HepG2 (cell line): ENCODE measurements around the gene LGI4. TPM values are rescaled to one million over a fixed set of nuclear protein-coding genes. Genes with fewer than 3 reads are reported as not detected.

Source experiments
- ATAC-seq: fragments of 200-7000 bp; cut with Tn5 transposase; 3 replicates; pipeline ENCODE4 v1.9.1; 2020; ENCODE audit warnings: mild to moderate bottlenecking, moderate library complexity
- BruUV-seq: library from RNA; stranded (reverse); fragments of 400-500 nt; replicated peaks from 2 replicates; lab custom pipeline; 2021; lab: Mats Ljungman, UMichigan
- CTCF ChIA-PET: fragments of 300-600 bp; formaldehyde crosslinking; extraction: SDS; loops from one replicate; lab custom pipeline; 2021; ENCODE audit warnings: low total read pairs, inconsistent platforms, low intra/inter-chr PET ratio; lab: Yijun Ruan, JAX
- POLR2A ChIA-PET: fragments of 350-600 bp; sonication (Branson Sonifier 250); formaldehyde crosslinking; loops from one replicate; lab custom pipeline; 2020; ENCODE audit warnings: antibody characterized with exemption, inconsistent platforms; lab: Yijun Ruan, JAX
- DNase-seq: peaks from one replicate; pipeline ENCODE4 v3.0.0-alpha.2; 2015; ENCODE audit warnings: low spot score
- FAIRE-seq: peaks from 3 replicates; lab custom pipeline; 2011; peaks lifted over from hg19 to GRCh38; lab: Jason Lieb, UNC
- H2AFZ ChIP-seq: one replicate; pipeline ENCODE4 v1.6.1; 2011; ENCODE audit warnings: low read length, inconsistent platforms
- H3K27ac ChIP-seq: fragments of 300-600 bp; 3 replicates; pipeline ENCODE4 v1.8.0; 2011; ENCODE audit warnings: mixed run types, mild to moderate bottlenecking, mixed read lengths, low read length, inconsistent platforms; ENCODE audit not compliant: insufficient read depth; ENCODE audit errors: extremely low read length
- H3K27me3 ChIP-seq, 2 experiments: fragments of 200-600 bp in 1 of 2; 2 replicates in 1 of 2; 3 replicates in 1 of 2; pipeline versions ENCODE4 v1.6.0 to v1.8.0; 2011; ENCODE audit warnings: low read length in 2 of 2, mild to moderate bottlenecking in 2 of 2, moderate library complexity in 2 of 2, inconsistent platforms in 1 of 2; ENCODE audit not compliant: insufficient read depth in 2 of 2, control insufficient read depth in 1 of 2
- H3K36me3 ChIP-seq, 2 experiments: fragments of 200-600 bp in 1 of 2; replicated peaks in 1 of 2; 2 replicates in 1 of 2; 3 replicates in 1 of 2; pipeline versions ENCODE4 v1.5.1 to v1.8.0; 2011; ENCODE audit warnings: low read length in 2 of 2, inconsistent platforms in 1 of 2; ENCODE audit not compliant: insufficient read depth in 2 of 2, control insufficient read depth in 1 of 2
- H3K4me1 ChIP-seq: 2 replicates; pipeline ENCODE4 v1.5.1; 2012; ENCODE audit warnings: low read length, inconsistent platforms; ENCODE audit not compliant: insufficient read depth
- H3K4me2 ChIP-seq: 2 replicates; pipeline ENCODE4 v1.6.0; 2011; ENCODE audit warnings: low read depth, low read length, inconsistent platforms
- H3K4me3 ChIP-seq, 3 experiments: fragments of 200-600 bp in 1 of 3; sonication (generic), shearing (Covaris generic) in 1 of 3; replicated peaks in 1 of 3; 2 replicates each; pipeline ENCODE4 v1.5.1; 2011 to 2016; ENCODE audit warnings: low read length in 3 of 3, inconsistent platforms in 2 of 3, low read depth in 2 of 3, mild to moderate bottlenecking in 2 of 3, control low read depth in 1 of 3, mixed read lengths in 1 of 3; ENCODE audit not compliant: insufficient read depth in 1 of 3
- H3K79me2 ChIP-seq: one replicate; pipeline ENCODE4 v1.6.1; 2011; ENCODE audit warnings: low read length, inconsistent platforms; ENCODE audit not compliant: insufficient read depth
- H3K9ac ChIP-seq: 2 replicates; pipeline ENCODE4 v1.6.0; 2011; ENCODE audit warnings: mild to moderate bottlenecking, low read depth, low read length, inconsistent platforms; ENCODE audit not compliant: insufficient read depth
- H3K9me3 ChIP-seq: 2 replicates; pipeline ENCODE4 v1.5.1; 2012; ENCODE audit warnings: mild to moderate bottlenecking, low read length
- H4K20me1 ChIP-seq: 2 replicates; pipeline ENCODE4 v1.6.0; 2011; ENCODE audit warnings: inconsistent platforms, mild to moderate bottlenecking, low read length, moderate library complexity; ENCODE audit not compliant: insufficient read depth
- ATM ChIP-seq: fragments of 450-650 bp; IDR thresholded peaks from 2 replicates; pipeline ENCODE4 v1.7.1; 2017; ENCODE audit warnings: mild to moderate bottlenecking, borderline replicate concordance
- HMG20B ChIP-seq: conservative IDR thresholded peaks from 2 replicates; pipeline ENCODE4 v1.6.1; 2016; ENCODE audit warnings: missing genetic modification reagents, missing compliant biosample characterization
- IKZF4 ChIP-seq: sonication (generic); formaldehyde crosslinking; IDR thresholded peaks from 2 replicates; pipeline ENCODE4 v1.5.1; 2020; ENCODE audit warnings: borderline replicate concordance, mild to moderate bottlenecking, low read depth, missing genetic modification reagents; ENCODE audit errors: not compliant biosample characterization
- KLF16 ChIP-seq, 2 experiments: sonication (generic) in 1 of 2; formaldehyde crosslinking in 1 of 2; IDR thresholded peaks; 2 replicates each; pipeline versions ENCODE4 v1.6.1 to v1.8.0; 2016 to 2023; ENCODE audit warnings: missing genetic modification reagents in 2 of 2, missing compliant biosample characterization in 1 of 2
- NKX3-1 ChIP-seq: sonication (generic); formaldehyde crosslinking; IDR thresholded peaks from 2 replicates; pipeline ENCODE4 v1.5.0; 2020; ENCODE audit warnings: missing genetic modification reagents
- POLR2AphosphoS2 ChIP-seq: IDR thresholded peaks from 2 replicates; pipeline ENCODE4 v1.6.1; 2011; ENCODE audit warnings: low read depth, low read length, improper control_type of control experiment
- RFX1 ChIP-seq: fragments of 450-650 bp; IDR thresholded peaks from 2 replicates; pipeline ENCODE4 v1.6.1; 2017
- RFX3 ChIP-seq: IDR thresholded peaks from 2 replicates; pipeline ENCODE4 v1.6.1; 2016; ENCODE audit warnings: missing biosample characterization, missing genetic modification reagents
- TOPORS ChIP-seq: sonication (generic); formaldehyde crosslinking; IDR thresholded peaks from 2 replicates; pipeline ENCODE4 v1.8.0; 2023; ENCODE audit warnings: mild to moderate bottlenecking, missing genetic modification reagents
- ZNF260 ChIP-seq: sonication (generic); formaldehyde crosslinking; IDR thresholded peaks from 2 replicates; pipeline ENCODE4 v1.4.0; 2020; ENCODE audit warnings: missing genetic modification reagents, low read depth, mild to moderate bottlenecking, borderline replicate concordance
- ZNF34 ChIP-seq: sonication (generic); formaldehyde crosslinking; IDR thresholded peaks from 2 replicates; pipeline ENCODE4 v1.4.0; 2020; ENCODE audit warnings: mild to moderate bottlenecking, missing genetic modification reagents, borderline replicate concordance
- ZNF629 ChIP-seq: sonication (generic); formaldehyde crosslinking; conservative IDR thresholded peaks from 2 replicates; pipeline ENCODE4 v1.5.0; 2020; ENCODE audit warnings: missing genetic modification reagents
- ZNF839 ChIP-seq: sonication (generic); formaldehyde crosslinking; IDR thresholded peaks from 2 replicates; pipeline ENCODE4 v1.4.0; 2020; ENCODE audit warnings: missing genetic modification reagents, mild to moderate bottlenecking, borderline replicate concordance
- WGBS: methylation state at CpG from one replicate; pipeline ENCODE4 v1.1.6; 2017; ENCODE audit warnings: low lambda C conversion rate; 5-methylcytosine and 5-hydroxymethylcytosine counted together
- in situ Hi-C: cut with HindIII; loops from 2 replicates; pipeline ENCODE4 v1.10.0; 2017; ENCODE audit warnings: low pct_unique_long_range_greater_than_20kb; ENCODE audit not compliant: extremely low pct_ligation_motif_present
- intact Hi-C: fragments of 100-400 bp; cut with micrococcal nuclease; formaldehyde crosslinking; loops from one replicate; pipeline ENCODE4 v1.10.0; 2022; ENCODE audit not compliant: unreplicated experiment
- polyA plus RNA-seq, 8 experiments: library from polyadenylated mRNA; depleted of rRNA in 3 of 8; stranded (reverse) in 7 of 8; unstranded in 1 of 8; fragments of >200 nt; fragmentation: Illumina TruSeq in 4 of 8; extraction: Trizol in 4 of 8; gene quantifications; 2 replicates each; pipeline versions ENCODE4 v1.2.1 to v1.2.3, GENCODE V29; 2011 to 2016; ENCODE audit warnings: low read depth in 4 of 8, missing spikeins in 1 of 8, mixed read lengths in 1 of 8; ENCODE audit not compliant: insufficient read depth in 1 of 8
- total RNA-seq, 5 experiments: library from RNA; depleted of rRNA; stranded (reverse); fragments of >200 nt; fragmentation: Illumina TruSeq; extraction: Trizol; gene quantifications; 2 replicates each; pipeline ENCODE4 v1.2.3, GENCODE V29; 2016; ENCODE audit warnings: low read depth in 1 of 5
- TF ChIP-seq, protein P1 (sequence below): sonication (generic); formaldehyde crosslinking; IDR thresholded peaks from 2 replicates; pipeline ENCODE4 v1.4.0; 2020; ENCODE audit warnings: missing genetic modification reagents
- TF ChIP-seq, protein P2 (sequence below): sonication (generic); formaldehyde crosslinking; IDR thresholded peaks from 2 replicates; pipeline ENCODE4 v1.5.0; 2020; ENCODE audit warnings: mild to moderate bottlenecking, missing genetic modification reagents, moderate library complexity

LGI4 gene
- total and polyA plus RNA-seq, 2 of the 13 experiments (the other 11 are each of a cell fraction or from before 2014, with no cell fraction given): 2.8 TPM; not detected in 1

DNA sequence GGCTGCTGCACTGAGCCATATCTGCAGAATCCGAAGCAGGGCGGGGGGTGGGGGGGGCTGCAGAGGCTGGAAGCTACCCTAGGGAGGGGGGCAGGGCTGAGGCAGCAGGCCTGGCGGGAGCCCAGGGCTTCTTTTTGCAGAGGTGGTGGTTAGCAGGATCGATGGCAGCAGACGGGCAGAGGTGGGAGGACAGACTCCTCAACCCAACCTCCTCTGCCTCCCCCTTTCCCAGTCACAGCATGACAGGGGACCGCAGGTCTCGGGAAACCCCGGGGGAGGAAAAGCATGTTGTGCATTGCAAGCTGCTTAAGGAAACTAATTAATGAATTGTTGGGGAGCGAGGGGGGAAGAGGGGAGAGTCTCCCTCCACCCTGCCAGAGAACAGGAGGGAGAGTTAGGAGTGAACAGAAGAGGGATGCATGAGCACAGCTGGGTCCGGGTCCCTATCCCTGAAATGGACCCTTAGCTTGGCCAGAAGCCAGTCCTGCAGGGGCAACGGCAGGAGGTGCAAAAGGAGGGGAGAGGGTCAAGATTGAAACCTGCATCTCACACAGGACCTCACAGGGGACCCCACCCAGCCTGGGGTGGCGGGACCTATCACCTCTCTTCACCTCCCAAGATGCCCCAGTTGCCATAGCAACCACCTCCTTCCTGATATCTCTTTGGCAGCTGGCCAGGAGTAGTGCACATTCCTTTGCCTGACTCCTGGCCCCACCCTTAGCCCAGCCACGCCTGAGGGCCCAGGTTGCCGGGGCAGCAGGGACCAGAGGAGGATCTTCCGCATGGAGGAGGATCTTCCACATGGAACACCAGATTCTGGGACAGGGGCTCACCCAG, 10.0 kb upstream of the LGI4 start:
- no TSS peak for BruUV-seq

DNA sequence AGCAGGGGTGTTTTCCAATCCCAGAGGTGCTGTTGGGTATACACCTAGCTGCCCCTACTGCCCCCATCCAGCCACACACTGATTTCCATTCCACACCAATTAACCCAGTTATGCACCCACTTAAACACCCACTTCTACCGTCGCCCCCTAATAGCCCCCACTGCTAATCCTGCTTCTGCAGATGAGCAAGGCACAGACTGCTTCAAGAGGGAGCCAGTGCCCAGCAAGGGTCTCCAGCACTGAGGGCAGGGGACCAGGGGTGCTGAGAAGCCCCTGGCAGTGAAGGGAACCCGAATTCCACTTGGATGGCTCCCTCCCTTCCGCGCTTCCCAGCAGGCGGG, 9.4 kb upstream of the LGI4 start:
- in situ Hi-C loops (no loop called here), intact Hi-C loops (no loop called here)
- Histone ChIP-seq H3K4me3 (no peak overlapping the region), H3K36me3 (no peaks in the 10 kb centered on the region), H3K79me2 (no peaks in the 10 kb centered on the region), H3K4me1 (peaks cover 18% of the 10 kb centered on the region), H3K9me3 (no peaks in the 10 kb centered on the region), H3K9ac (no peak overlapping the region), H4K20me1 (no peaks in the 10 kb centered on the region), H2AFZ (no peak overlapping the region), H3K4me2 (no peak overlapping the region), H3K27ac (no peak overlapping the region), H3K27me3 (peaks cover 0 to 3% of the 10 kb centered on the region in 2 experiments; a peak in 2 of 5 replicates)
- WGBS: 33% methylated on average over 3 of the region's 6 CpGs
- ChIA-PET CTCF (no interaction called here), POLR2A (no interaction called here)
- no peak for DNase-seq
- no peak for ATAC-seq
- no TSS peak for BruUV-seq
- FAIRE-seq: no peak
- TF ChIP-seq IKZF4: no peak
- TF ChIP-seq ZNF629 (CRISPR knock-in tag): no peak
- TF ChIP-seq, protein P1, sequence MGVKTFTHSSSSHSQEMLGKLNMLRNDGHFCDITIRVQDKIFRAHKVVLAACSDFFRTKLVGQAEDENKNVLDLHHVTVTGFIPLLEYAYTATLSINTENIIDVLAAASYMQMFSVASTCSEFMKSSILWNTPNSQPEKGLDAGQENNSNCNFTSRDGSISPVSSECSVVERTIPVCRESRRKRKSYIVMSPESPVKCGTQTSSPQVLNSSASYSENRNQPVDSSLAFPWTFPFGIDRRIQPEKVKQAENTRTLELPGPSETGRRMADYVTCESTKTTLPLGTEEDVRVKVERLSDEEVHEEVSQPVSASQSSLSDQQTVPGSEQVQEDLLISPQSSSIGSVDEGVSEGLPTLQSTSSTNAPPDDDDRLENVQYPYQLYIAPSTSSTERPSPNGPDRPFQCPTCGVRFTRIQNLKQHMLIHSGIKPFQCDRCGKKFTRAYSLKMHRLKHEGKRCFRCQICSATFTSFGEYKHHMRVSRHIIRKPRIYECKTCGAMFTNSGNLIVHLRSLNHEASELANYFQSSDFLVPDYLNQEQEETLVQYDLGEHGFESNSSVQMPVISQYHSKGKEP (CRISPR knock-in tag): no peak
- no peak for TF ChIP-seq ZNF34 (CRISPR knock-in tag)
- TF ChIP-seq HMG20B (CRISPR knock-in tag): no peak
- TF ChIP-seq, protein P2, sequence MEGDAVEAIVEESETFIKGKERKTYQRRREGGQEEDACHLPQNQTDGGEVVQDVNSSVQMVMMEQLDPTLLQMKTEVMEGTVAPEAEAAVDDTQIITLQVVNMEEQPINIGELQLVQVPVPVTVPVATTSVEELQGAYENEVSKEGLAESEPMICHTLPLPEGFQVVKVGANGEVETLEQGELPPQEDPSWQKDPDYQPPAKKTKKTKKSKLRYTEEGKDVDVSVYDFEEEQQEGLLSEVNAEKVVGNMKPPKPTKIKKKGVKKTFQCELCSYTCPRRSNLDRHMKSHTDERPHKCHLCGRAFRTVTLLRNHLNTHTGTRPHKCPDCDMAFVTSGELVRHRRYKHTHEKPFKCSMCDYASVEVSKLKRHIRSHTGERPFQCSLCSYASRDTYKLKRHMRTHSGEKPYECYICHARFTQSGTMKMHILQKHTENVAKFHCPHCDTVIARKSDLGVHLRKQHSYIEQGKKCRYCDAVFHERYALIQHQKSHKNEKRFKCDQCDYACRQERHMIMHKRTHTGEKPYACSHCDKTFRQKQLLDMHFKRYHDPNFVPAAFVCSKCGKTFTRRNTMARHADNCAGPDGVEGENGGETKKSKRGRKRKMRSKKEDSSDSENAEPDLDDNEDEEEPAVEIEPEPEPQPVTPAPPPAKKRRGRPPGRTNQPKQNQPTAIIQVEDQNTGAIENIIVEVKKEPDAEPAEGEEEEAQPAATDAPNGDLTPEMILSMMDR (CRISPR knock-in tag): no peak
- TF ChIP-seq POLR2AphosphoS2: no peak
- no peak for TF ChIP-seq ZNF260
- TF ChIP-seq ZNF839 (CRISPR knock-in tag): no peak
- TF ChIP-seq ATM: no peak
- no peak for TF ChIP-seq NKX3-1
- TF ChIP-seq KLF16 (CRISPR knock-in tag; IDR thresholded peaks at IDR 0.05): no peak

More for the DNA sequence above, 10.0 kb upstream of the LGI4 start:
- in situ Hi-C loops (no loop called here), intact Hi-C loops (no loop called here)
- Histone ChIP-seq H3K9ac (no peak overlapping the region), H3K79me2 (no peaks in the 10 kb centered on the region), H3K27ac (no peak overlapping the region), H3K4me1 (peaks cover 12% of the 10 kb centered on the region), H3K4me2 (no peak overlapping the region), H3K9me3 (no peaks in the 10 kb centered on the region), H3K36me3 (no peaks in the 10 kb centered on the region), H3K27me3 (peaks cover 0 to 3% of the 10 kb centered on the region in 2 experiments; a peak in 2 of 5 replicates), H2AFZ (no peak overlapping the region), H4K20me1 (no peaks in the 10 kb centered on the region), H3K4me3 (no peak overlapping the region)
- ATAC-seq (no peak), DNase-seq (no peak), FAIRE-seq (no peak)
- TF ChIP-seq TOPORS (CRISPR knock-in tag) (no peak), RFX3 (CRISPR knock-in tag) (peak; percentile 62), RFX1 (peak; percentile 66)
- 43% methylated on average over 13 of the region's 15 CpGs for WGBS
- ChIA-PET POLR2A (no interaction called here), CTCF (no interaction called here)
